HG02943 (cell line): Measurements from ENCODE around the gene DCTD.

ENCODE experiments used
- ATAC-seq: cut with Tn5 transposase; IDR thresholded peaks from one replicate; pipeline ENCODE4 v1.9.1; 2021; ENCODE audit warnings: mild to moderate bottlenecking, low read depth, moderate library complexity; ENCODE audit not compliant: unreplicated experiment

DCTD gene

DNA sequence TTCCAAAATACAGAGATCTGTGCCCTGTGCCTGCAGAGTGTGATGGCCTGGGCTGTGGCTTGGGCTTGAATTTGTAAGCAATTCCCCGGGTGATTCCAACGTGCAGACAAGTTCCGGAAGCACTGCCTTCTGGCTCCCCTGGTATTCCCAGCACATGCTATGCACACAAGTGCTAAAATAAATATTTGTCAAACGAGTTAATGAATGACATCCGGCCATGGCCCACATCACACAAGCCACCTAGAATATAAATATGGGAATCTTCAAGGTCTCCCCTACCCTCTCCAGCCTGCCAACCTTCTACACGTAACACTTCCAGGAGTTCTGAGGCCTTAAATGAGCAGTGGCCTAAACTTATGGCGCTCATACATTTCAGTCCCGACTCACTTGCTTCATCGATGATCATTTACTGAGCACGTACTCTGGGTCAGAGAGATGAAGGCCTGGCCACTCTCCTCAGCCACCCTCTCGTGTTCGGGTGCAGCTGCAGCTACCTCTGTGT lies 21.3 kb downstream of the DCTD start:
- no peak for ATAC-seq

DNA sequence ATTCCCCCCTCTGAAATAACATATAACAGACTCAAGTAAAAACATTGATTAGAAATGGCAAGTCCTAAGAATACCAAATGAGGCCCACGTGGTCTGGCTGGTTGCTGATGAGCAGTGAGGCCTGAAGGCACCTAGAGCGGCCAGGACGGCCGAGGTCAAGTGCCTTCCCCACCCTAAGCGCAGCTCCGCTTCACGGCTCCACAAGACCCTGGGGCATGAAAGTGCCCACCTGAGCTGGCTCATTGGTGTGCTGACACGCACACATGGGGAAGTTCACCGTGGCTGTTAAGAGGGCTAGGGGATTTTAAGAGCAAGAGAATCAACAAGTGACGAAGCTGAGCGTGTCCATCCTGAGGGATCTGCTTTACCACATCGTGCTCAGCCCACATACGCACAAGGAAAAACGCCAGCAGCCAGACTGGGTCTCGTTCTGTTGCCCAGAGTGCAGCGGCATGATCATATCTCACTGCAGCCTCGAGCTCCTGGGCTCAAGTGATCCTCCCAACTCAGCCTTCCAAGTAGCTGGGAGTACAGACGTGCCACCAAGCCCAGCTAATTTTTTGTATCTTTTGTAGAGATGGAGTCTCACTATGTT lies 22.4 kb downstream of the DCTD start:
- no peak for ATAC-seq

DNA sequence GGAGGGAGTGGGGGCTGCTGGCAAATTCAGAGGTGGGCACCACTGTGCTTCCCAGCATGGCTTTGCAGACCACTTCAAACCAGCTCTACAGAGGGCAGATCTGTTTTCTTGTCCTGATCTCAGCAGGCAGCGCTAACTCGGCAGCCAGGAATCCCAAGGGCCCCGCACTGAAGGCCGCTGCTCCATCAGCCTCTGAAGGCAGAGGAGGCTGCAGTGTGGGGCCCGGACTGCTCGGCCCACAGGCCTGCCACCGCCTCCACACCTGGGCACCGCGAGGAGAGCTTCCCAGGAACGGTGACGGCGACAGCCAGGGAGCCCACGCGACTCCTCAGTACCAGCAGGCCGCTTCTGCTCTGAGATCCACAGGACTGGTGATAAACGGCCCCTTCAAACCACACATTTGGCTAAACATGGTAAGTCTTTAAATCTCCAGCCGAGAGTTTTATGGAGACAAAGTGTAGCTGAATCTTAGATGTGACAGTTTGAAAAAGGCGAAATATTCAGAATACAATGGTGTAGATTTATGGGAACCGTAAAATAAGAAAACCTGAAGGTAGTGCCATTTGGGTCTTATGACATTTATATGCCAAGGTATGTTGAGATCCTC lies 23.6 kb downstream of the DCTD start:
- no peak for ATAC-seq

DNA sequence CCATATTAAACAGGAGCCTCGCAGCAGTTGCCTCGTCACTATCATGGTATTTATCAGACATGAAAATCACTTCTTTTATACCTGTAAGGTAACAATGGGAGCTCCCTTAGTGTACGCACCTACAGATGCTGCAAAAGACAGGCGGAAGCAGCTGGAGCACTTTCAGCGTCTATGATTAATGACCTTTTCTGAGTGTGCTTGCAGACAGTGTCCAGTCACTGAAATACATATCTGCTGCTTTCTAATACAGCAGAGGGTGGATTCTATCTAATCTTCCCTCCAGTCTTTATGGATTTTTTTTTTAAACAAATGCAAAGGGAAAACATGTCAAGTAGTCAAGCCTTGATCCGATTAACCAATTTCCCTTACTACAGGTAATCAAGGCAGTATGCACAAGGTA lies 24.1 kb downstream of the DCTD start:
- ATAC-seq: no peak

DNA sequence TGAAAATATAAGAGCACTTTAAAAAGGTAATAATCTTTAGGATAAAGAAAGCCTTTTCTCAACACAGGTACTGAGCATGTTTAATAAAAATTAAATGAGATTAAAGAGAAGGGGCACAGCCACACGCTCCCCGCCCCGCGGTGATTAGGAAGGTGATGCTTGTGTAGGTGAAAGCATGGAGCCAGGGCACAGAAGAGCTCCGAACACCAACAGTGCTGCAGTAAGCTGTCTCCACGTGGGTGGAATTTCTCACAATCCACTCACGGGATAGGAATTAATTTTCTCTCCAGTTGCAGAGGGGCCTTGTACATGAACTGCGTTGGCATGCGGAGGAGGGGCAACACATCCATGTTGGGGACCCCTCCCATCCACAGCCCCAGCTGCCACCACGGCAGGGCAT lies 27.0 kb downstream of the DCTD start:
- ATAC-seq: no peak

DNA sequence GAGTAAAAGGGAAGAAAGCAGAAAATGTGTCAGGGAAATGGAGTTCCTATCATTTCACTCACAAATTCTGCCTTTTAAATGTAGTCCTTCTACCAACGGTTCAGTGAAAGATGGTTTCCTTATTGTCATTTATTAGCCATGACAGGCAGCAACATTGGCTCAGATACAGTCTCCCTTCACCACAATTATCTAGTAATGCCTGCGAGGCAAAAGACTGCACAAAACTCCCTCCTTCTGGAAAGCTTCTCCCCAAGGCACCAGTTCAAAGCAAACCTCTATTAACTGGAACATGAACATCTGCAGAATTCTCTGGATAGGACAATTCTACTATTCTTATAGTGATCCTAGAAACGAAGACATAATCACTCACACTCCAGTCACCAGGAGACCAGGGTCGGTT lies 28.3 kb downstream of the DCTD start:
- ATAC-seq: no peak

DNA sequence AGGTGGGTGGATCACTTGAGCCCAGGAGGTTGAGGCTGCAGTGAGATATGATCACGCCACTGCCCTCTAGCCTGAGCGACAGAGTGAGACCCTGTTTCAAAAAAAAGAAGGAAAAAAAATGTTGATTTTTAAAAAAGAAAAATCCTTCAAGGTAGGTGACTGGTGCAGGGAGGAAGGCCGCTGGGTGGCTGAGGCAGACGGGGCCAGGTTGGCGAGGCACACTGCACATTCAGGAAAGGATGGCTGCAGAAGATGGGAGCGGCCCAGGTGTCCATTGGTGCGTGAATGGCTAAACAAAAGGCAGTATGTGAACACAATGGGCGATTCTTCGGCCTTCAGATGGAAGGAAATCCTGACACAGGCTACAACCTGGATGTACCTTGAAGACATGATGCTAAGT lies 30.4 kb downstream of the DCTD start:
- no peak for ATAC-seq

DNA sequence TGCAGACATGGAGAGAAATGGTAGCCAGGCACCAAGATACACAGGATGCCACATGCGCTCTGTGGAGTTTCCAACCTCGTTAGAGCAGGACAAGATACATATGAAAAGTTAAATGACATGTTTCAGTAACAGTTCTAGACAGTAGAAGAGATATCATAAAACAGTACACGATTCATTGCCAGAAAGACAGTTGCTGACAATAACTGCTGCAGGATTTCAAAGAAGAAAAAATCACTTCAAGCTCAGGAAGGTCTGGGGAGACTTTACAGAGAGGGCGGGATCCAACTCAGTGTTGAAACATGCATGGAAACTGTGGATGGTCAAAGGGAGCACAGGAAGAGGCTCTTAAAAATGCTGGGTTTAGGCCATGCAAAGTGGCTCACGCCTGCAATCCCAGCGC lies 31.0 kb downstream of the DCTD start:
- ATAC-seq: no peak

DNA sequence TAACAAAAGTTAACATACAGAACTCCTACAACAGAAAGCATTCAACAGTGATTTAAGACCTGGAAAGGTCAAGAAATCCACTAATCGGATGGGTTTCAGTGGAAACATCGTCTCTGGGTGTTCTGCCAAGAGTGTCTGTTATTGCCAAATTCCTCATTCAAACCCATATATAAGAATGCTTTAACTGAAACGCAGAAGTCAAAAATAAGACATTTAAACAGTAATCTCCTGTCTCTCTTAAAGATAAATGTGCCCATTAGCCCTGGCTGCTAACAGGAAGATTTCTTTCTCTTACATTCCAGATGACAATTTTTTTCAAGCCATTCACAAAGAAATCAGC lies 31.5 kb downstream of the DCTD start:
- no peak for ATAC-seq

DNA sequence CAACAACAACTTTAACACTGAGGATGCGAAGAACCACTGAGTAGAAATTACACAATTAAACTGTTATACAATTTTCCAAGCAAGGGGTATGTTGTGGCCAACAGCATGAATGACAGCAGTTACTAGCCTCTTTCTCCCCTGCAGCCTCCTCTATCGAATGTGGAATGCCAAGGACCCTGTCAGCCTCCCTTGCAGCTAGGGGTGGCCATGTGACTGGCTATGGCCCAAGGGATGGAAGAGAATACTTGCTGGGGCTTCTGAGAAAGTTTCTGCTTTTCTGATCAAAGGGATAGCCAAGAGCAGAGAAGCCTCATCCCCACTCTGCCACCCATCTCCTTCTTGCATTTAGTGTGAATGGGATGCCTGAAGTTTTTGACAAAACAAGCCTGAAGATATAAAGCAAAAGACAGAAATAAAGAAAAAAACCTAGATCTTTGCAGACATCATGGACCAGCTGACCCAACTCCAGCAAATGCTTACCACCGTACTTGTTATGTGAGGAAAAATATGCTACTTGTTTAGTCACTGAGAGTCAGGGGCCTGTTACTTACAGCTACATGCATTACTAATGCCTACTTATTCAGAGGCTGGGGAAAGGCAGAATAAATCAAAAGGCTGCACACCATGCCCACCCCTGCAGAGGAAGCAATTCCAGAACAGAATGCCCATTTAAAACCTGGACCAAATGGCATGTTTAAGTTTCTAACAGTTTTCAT lies 32.0 kb downstream of the DCTD start:
- ATAC-seq: no peak

DNA sequence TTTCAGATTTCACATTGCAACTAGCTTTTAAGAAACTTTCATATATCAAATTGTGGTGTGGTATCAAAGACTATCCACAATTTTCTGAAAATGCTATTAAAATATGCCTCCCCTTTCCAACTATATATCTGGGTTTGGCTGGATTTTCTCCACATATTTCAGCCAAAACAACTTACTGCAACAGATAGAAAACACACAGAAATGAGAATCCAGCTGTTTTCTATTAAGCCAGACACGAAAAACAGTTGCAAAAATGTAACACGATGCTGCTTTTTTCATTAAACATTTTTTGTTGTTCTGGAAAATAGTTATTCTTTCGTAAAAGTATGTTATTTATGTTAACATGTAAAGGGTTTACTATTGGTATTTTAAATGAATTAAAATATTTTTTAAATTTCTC lies 33.1 kb downstream of the DCTD start:
- no peak for ATAC-seq

DNA sequence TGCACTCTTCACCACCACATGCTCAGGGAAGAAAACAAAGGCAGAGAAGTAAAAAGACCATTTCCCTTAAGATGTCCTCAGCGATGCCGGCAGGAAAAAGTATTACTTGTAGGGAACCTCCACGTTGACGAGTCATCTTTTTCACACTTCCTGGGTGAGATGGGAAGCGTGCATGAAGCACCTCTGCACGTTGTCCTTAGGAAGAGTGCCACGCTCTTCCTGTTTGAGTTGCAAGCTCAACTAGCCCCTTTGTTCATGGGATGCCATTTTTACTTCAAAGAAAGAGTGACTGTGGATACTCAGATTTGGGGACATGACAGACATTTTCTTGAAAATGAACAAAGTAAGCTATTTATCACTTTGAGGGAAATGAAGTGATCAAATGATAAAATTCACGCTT lies 33.8 kb downstream of the DCTD start:
- ATAC-seq: no peak

DNA sequence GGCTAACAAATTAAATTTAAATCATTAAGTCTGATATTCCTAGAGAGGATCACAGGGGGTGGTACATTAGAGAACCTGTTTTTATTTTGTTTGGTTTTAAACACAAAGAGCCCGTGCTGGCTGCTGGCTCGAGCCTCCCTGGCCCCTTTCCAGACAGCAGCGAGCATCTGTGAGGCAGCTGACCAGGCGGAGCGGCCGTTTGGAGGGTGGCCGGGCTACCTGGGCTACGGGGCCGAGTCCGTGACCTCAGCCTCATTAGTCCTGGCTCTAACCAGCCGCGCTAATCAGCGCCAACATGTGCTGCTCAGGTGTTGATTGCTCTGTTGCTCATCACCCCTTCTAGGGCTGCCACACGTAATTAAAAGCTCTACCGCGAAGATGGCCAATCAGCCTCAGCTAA lies 35.3 kb downstream of the DCTD start:
- ATAC-seq: no peak

DNA sequence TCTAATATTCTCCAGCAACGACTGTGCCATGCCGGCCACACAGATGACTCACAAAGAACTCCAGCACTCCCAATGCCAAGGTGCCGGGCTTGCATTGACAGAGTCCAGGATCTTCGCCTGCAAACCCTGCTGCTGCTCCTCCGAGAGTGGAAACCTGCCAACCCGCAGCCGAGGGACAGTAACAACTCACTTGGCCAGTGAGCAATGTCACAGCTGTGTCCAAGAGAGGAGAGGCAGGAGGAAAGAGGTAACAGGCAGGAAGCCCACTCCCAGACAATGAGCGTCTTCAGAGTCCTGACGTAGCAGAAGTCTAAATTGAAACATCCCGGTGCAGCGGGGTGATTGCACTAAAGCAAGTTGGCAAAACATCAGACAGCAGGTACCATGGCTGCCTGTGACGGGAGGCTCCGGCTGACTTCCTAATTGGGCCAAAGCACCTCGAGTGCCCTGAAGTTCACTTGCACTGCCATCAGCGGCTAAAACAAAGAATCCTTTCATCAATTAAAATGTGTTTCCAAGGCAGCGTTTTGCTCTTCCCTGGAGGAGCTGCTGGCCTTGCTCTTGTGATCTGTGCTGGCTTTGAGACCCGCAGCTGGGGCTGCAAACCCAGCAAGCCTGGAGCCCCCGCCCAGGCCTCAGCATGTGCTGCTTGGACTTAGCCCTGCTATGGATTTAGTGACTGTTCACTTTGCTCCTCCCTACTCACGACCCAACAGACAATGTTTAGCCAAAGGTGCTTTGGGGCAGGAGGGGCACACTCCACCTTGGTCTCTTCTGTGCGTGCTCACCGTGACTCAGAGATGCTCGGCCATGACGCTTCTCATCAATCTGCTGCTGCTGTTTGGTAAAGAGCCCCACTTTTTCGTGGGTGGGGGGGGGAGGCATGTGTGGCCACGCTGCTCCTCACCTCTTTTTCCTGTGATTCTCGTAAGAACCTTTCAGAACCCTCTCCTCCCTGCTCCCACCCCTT lies 36.5 kb downstream of the DCTD start:
- ATAC-seq: no peak

DNA sequence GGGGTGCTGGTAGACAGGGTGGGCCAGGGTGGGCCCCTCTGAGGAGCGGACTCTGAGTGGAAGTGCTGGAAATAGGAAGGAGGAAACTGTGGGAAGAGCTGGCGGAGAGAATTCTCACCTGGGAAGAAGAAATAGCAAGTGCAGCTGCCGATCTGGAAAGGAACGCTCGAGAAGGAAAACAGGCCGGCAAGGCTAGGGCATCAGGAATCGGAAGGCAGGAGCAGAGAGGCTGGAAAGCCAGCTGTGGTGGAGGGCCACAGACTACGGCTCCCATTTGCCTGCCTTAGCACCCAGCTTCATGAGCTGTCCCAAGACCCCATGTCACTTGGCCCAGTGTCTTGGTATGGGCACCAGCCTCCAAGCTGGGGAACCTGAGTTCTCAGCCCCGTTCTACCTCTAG lies 37.3 kb downstream of the DCTD start:
- ATAC-seq: no peak

DNA sequence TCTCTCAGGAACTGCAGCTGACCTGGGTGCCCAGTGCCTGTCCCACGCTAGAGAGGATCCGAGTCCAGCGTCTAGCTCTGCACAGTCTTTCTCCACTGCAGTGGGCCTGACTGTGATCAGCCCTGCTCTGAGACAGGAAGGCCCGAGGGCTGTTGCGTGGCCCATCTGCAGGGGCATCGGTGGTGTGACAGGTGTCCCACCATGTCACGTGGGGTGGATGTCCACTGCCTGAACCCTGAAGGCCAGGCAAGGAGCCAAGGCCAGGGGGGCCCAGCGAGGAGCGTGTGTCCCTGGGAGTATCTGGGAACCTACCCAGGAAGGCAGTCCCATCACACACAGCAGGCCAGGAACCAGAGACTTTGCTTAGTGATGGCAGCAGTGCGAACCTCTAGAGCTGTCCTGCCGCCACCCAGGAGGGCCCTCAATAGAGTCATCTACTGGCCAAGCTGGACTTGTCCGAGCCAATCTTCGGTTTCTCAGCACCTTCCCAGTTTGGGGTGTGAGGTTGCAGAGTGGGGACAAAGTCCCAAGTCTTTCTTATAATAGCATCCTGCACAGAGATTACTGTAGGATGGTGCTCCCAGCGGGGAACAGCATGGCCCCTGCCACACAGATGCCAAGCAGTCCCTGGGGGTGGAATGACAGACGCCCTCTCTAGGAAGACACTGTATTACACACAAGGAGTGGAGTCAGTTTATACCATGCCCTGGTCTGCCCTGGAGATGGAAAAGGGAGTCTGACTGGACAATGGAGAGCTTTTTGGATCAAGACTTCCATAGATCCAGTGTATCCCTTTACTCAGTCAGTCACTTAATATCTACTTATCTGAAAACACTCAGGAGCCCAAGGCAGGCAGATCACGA lies 38.3 kb downstream of the DCTD start:
- ATAC-seq: no peak

DNA sequence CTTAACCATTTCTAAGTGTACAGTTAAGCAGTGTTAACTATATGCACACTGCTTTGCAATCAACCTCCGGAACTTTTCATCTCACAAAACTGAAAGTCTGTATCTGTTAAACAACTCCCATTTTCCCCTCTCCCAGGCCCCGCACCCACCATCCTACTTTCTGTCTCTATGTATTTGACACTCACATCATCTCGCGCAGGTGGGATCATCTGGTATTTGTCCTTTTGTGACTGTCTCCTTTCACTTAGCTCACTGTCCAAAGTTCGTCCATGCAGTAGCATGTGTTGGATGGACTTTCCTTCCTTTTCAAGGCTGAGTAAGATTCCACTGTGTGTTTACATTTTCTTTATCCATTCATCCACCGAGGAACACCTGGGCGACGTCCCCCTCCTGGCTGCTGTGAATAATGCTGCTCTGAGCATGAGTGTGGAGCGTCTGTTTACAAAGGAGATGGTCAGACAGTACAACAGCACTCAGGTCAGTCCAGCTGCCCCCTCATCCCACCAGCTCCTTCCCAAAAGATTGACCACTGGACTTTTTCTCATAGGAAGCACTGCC lies 39.8 kb downstream of the DCTD start:
- no peak for ATAC-seq

DNA sequence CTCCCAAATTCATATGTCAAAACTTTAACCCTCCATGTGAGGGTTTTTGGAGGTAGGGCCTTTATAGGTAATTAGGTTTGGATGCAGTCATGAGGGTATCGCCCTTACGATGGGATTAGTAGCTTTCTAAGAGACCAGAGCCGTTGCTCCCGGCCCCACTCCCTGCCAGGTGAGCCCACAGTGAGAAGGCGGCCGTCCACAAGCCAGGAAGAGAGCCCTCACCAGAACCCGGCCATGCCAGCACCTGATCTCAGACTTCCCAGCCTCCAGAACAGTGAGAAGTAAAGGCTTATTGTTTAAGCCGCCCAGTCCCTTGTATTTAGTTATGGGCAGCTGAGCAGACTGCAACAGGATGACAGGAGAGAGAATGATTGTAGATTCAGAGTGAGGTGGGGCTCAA lies 40.8 kb downstream of the DCTD start:
- no peak for ATAC-seq

DNA sequence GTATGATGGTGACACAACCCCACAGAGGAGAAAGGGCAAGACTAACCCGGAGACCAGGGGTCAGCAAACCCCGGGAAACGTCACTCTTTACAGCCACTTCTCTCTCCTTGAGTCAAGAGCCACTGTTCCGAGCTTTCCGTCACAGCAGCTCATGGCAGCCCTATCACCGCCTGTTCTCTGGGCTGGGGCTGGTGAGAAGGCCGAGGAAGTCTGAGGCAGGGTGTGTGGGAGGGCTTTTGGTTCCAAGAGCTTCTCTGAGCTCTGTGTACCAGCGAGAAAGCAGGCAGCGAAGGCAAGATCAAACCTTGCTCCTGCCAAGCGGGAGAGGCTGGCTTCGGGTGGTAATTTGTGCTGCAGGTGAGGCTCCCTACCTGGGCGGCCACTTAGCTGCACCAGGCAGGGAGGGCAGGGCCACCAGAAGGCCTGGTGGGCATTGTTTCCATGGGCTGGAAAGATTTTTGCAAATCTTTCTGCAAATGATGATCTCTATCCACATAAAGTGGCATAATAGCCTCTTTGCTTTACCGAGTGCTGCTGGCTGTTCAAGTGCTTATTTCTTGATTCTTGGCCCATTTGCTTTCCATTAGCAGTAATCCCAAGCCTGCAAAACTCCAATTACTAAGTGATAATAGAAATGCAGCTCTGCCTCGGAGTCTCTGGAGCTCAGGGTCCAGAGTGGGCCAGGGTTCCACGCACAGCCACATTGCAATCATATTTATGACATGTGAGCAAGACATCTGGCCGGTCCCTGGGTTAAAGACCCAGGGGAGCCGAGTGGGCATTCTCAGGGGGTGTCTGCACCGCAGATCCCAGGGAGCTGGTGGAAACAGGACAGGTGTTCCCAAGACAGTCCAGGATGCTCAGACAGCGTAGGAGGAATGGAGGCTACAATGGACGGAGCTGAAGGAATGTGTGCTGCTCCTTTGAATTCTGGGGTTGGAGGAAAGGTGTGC lies 41.5 kb downstream of the DCTD start:
- no peak for ATAC-seq
